ENCODE data around the gene NEU4.

NEU4 gene

DNA sequence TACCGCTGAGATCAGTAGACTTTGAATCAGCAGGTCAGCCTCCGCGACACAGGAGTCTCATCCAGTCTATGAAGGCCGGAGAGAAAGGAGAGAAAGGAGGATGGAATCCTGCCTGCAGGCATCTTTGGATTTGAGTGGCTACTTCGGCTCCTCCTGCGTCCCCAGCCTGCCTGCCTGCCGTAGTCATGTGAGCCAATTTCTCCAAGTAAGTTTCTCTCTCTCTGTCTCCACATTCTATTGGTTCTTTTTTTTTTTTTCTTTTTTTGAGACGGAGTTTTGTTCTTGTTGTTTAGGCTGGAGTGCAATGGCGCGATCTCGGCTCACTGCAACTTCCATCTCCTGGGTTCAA, 33.0 kb downstream of the NEU4 start:
- no peak overlapping the region for H3K27ac ChIP-seq (ENCODE audit: low read length)

GRCh38 chr2:241842620-241843211, 33.7 kb downstream of the NEU4 start:
- H3K27me3 ChIP-seq (ENCODE audit: control insufficient read depth, insufficient read depth, low read length), result no peaks in the 10 kb centered on the region; the same call in none of the 2 replicates
- no peaks in the 10 kb centered on the region for H3K4me1 ChIP-seq (ENCODE audit: control insufficient read depth, insufficient read depth, low read length)
- H3K36me3 ChIP-seq (ENCODE audit: control insufficient read depth, insufficient read depth, low read length), result no peaks in the 10 kb centered on the region
- no peaks in the 10 kb centered on the region for H3K9me3 ChIP-seq (ENCODE audit: control insufficient read depth, insufficient read depth, low read length)
- H3K4me3 ChIP-seq (ENCODE audit: low read length), result no peak overlapping the region
- DNase-seq (ENCODE audit: low read depth, low spot score), result no peak
- H3K27ac ChIP-seq (ENCODE audit: low read length), result no peak overlapping the region
- no CpG with 5 or more reads among the region's 29 CpGs for WGBS (ENCODE audit: insufficient coverage, insufficient read length)

More for the DNA sequence above, 33.0 kb downstream of the NEU4 start:
- no peak overlapping the region for H3K4me3 ChIP-seq (ENCODE audit: low read length)
- H3K36me3 ChIP-seq (ENCODE audit: control insufficient read depth, insufficient read depth, low read length), result no peaks in the 10 kb centered on the region
- H3K27me3 ChIP-seq (ENCODE audit: control insufficient read depth, insufficient read depth, low read length), result no peaks in the 10 kb centered on the region; the same call in none of the 2 replicates
- no peaks in the 10 kb centered on the region for H3K4me1 ChIP-seq (ENCODE audit: control insufficient read depth, insufficient read depth, low read length)
- no CpG with 5 or more reads among the region's 11 CpGs for WGBS (ENCODE audit: insufficient coverage, insufficient read length)
- H3K9me3 ChIP-seq (ENCODE audit: control insufficient read depth, insufficient read depth, low read length), result no peaks in the 10 kb centered on the region
- no peak for DNase-seq (ENCODE audit: low read depth, low spot score)

GRCh38 chr2:241843321-241844065, 34.5 kb downstream of the NEU4 start:
- no CpG with 5 or more reads among the region's 52 CpGs for WGBS (ENCODE audit: insufficient coverage, insufficient read length)

DNA sequence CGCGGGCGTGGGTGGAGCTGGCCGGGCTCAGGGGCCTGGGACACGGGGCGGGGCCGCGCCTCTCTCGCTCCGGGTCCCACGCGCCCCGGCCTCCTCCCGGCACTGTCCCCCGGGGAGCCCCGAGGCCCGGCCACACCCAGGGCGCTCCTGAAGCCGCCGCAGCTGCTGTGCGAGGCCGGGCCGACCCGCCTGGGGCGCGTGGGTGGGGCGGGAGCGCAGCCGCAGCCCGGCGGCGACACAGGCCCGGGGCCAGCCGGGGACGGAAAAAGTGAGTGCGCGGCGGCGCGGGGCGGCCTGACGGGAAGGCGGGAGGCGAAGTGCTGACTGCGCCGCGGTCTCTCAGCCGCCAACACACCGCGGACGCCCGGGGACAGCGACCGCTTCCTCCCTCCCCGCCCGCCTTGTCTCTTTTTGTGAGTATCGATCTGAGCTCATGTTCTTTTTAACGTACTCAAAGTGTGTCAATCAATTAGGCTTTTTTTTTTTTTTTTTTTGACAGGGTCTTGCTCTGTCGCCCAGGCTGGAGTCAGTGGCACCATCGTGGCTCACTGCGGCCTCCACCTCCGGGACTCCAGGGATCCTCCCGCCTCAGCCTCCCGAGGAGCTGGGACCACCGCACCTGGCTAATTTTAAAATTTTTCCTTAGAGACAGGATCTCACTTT, 35.2 kb downstream of the NEU4 start:
- H3K4me3 ChIP-seq (ENCODE audit: low read length), result peak overlapping the region; percentile 51
- H3K4me1 ChIP-seq (ENCODE audit: control insufficient read depth, insufficient read depth, low read length), result no peaks in the 10 kb centered on the region
- WGBS (ENCODE audit: insufficient coverage, insufficient read length), result no CpG with 5 or more reads among the region's 65 CpGs
- DNase-seq (ENCODE audit: low read depth, low spot score), result no peak
- no peak overlapping the region for H3K27ac ChIP-seq (ENCODE audit: low read length)
- no peaks in the 10 kb centered on the region for H3K9me3 ChIP-seq (ENCODE audit: control insufficient read depth, insufficient read depth, low read length)
- no peaks in the 10 kb centered on the region for H3K36me3 ChIP-seq (ENCODE audit: control insufficient read depth, insufficient read depth, low read length)
- H3K27me3 ChIP-seq (ENCODE audit: control insufficient read depth, insufficient read depth, low read length), result no peaks in the 10 kb centered on the region; the same call in none of the 2 replicates

More at GRCh38 chr2:241843321-241844065, 34.5 kb downstream of the NEU4 start:
- Histone ChIP-seq H3K27ac (ENCODE audit: low read length) (no peak overlapping the region), H3K27me3 (ENCODE audit: control insufficient read depth, insufficient read depth, low read length) (no peaks in the 10 kb centered on the region; the same call in none of the 2 replicates), H3K4me1 (ENCODE audit: control insufficient read depth, insufficient read depth, low read length) (no peaks in the 10 kb centered on the region), H3K4me3 (ENCODE audit: low read length) (no peak overlapping the region; the same call in 1 of the 2 replicates), H3K36me3 (ENCODE audit: control insufficient read depth, insufficient read depth, low read length) (no peaks in the 10 kb centered on the region), H3K9me3 (ENCODE audit: control insufficient read depth, insufficient read depth, low read length) (no peaks in the 10 kb centered on the region)
- no peak for DNase-seq (ENCODE audit: low read depth, low spot score)

- H3K27me3 ChIP-seq (ENCODE audit: control insufficient read depth, insufficient read depth, low read length), result no peaks in the 10 kb centered on the region; the same call in none of the 2 replicates
- H3K4me1 ChIP-seq (ENCODE audit: control insufficient read depth, insufficient read depth, low read length), result no peaks in the 10 kb centered on the region
- no peak overlapping the region for H3K27ac ChIP-seq (ENCODE audit: low read length)
- no CpG with 5 or more reads among the region's 37 CpGs for WGBS (ENCODE audit: insufficient coverage, insufficient read length)
- no peaks in the 10 kb centered on the region for H3K9me3 ChIP-seq (ENCODE audit: control insufficient read depth, insufficient read depth, low read length)
- no peak overlapping the region for H3K4me3 ChIP-seq (ENCODE audit: low read length)
- no peak for DNase-seq (ENCODE audit: low read depth, low spot score)
- no peaks in the 10 kb centered on the region; the same call in 1 of the 2 replicates for H3K36me3 ChIP-seq (ENCODE audit: control insufficient read depth, insufficient read depth, low read length)
Measured at GRCh38 chr2:241844831-241845578, 36.0 kb downstream of the NEU4 start.

GRCh38 chr2:241846406-241846805, 37.4 kb downstream of the NEU4 start:
- no peaks in the 10 kb centered on the region; the same call in 1 of the 2 replicates for H3K4me1 ChIP-seq (ENCODE audit: control insufficient read depth, insufficient read depth, low read length)
- H3K27ac ChIP-seq (ENCODE audit: low read length), result no peak overlapping the region
- no CpG with 5 or more reads among the region's 22 CpGs for WGBS (ENCODE audit: insufficient coverage, insufficient read length)
- H3K9me3 ChIP-seq (ENCODE audit: control insufficient read depth, insufficient read depth, low read length), result no peaks in the 10 kb centered on the region
- no peak for DNase-seq (ENCODE audit: low read depth, low spot score)
- no peaks in the 10 kb centered on the region; the same call in none of the 2 replicates for H3K27me3 ChIP-seq (ENCODE audit: control insufficient read depth, insufficient read depth, low read length)
- no peak overlapping the region for H3K4me3 ChIP-seq (ENCODE audit: low read length)
- H3K36me3 ChIP-seq (ENCODE audit: control insufficient read depth, insufficient read depth, low read length), result no peaks in the 10 kb centered on the region; the same call in 1 of the 2 replicates

DNA sequence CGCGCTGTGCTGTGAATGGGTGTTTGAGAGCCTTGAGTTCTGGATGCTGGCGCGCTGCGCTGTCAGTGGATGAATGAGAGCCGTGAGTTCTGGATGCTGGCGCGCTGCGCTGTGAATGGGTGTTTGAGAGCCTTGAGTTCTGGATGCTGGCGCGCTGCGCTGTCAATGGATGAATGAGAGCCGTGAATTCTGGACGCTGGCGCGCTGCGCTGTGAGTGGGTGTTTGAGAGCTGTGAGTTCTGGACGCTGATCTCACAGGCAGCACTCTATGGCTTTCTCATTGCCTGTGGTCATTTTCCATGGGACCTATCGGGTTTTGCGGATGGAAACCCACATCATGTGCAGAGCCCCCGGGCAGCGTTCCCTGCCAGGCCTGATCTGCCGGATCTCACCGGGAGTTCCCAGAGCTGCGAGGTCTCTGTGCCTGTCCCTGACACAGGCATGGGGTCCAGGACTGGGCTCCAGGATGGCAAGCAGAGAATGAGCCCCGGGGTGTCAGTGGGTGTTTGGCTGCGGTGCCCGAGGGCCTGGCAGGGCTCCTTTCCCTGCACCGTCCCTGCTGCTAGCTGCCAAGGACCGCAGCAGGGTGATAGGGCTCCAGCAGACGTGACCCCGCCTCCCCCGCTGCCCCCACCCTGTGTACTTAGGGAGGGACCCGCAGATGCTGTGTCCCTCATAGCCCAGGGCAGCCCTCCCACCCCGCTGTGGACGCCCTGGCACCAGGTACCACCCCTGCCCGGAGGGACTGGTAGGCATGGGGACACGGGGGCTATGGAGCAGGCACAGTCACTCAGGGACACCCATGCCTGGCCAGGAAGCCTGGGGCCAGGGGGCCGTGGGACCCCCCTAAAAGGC, 40.0 kb downstream of the NEU4 start:
- WGBS (ENCODE audit: insufficient coverage, insufficient read length), result no CpG with 5 or more reads among the region's 39 CpGs
- Histone ChIP-seq H3K36me3 (ENCODE audit: control insufficient read depth, insufficient read depth, low read length) (no peaks in the 10 kb centered on the region; the same call in 1 of the 2 replicates), H3K4me3 (ENCODE audit: low read length) (no peak overlapping the region), H3K4me1 (ENCODE audit: control insufficient read depth, insufficient read depth, low read length) (no peaks in the 10 kb centered on the region; the same call in 1 of the 2 replicates), H3K27me3 (ENCODE audit: control insufficient read depth, insufficient read depth, low read length) (no peaks in the 10 kb centered on the region; the same call in none of the 2 replicates), H3K9me3 (ENCODE audit: control insufficient read depth, insufficient read depth, low read length) (no peaks in the 10 kb centered on the region), H3K27ac (ENCODE audit: low read length) (no peak overlapping the region)
- DNase-seq (ENCODE audit: low read depth, low spot score), result no peak

- no peak overlapping the region for H3K4me3 ChIP-seq (ENCODE audit: low read length)
- DNase-seq (ENCODE audit: low read depth, low spot score), result no peak
- no CpG with 5 or more reads among the region's 16 CpGs for WGBS (ENCODE audit: insufficient coverage, insufficient read length)
Measured at GRCh38 chr2:241849616-241850543, 40.9 kb downstream of the NEU4 start.

More at GRCh38 chr2:241849616-241850543, 40.9 kb downstream of the NEU4 start:
- H3K36me3 ChIP-seq (ENCODE audit: control insufficient read depth, insufficient read depth, low read length), result no peaks in the 10 kb centered on the region; the same call in 1 of the 2 replicates
- H3K27me3 ChIP-seq (ENCODE audit: control insufficient read depth, insufficient read depth, low read length), result no peaks in the 10 kb centered on the region; the same call in none of the 2 replicates
- no peak overlapping the region for H3K27ac ChIP-seq (ENCODE audit: low read length)
- no peaks in the 10 kb centered on the region; the same call in 1 of the 2 replicates for H3K4me1 ChIP-seq (ENCODE audit: control insufficient read depth, insufficient read depth, low read length)
- no peaks in the 10 kb centered on the region for H3K9me3 ChIP-seq (ENCODE audit: control insufficient read depth, insufficient read depth, low read length)
